ENCODE results near the gene NXT1.

DNA sequence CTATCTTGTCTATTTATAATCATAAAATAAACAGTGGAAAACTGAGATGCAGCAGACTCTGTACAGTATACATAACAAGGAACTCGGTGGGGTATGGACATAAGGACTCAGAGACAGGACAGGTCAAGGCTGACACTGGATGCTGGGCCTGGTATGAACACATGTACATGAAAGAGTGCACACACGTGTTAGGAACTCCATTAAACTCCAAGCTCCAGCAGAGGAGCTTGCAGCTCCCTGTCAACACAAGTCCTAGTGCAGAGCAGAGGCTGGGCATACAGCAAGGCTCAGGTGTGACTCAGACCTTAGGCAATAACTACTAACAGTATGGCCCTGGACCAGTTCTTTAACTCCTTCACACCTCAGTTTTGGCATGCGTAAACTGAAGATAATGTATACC, 53.6 kb downstream of the NXT1 start:
- no peak for TF ChIP-seq CTCF (conservative IDR thresholded peaks at IDR 0.05)
- TF ChIP-seq ZFX (IDR thresholded peaks at IDR 0.05) = no peak

All from C4-2B (cell line).